ACC112 (cell line): ENCODE data around the gene FOXO3.
"Not testable (repeated sequence)": the region's sequence is repeated elsewhere in the genome, so short reads cannot be mapped to it uniquely, and the experiment has no call there.

Experiments used
- H2AFZ ChIP-seq: fragments of 200-600 bp; sonication (generic); one replicate; pipeline ENCODE4 v1.6.0; 2017; ENCODE audit warnings: antibody characterized with exemption, low read length; ENCODE audit not compliant: unreplicated experiment
- H3K27ac ChIP-seq: fragments of 200-600 bp; sonication (generic); 2 replicates; pipeline ENCODE4 v1.5.1; 2014; ENCODE audit warnings: low read depth, mild to moderate bottlenecking, antibody characterized with exemption, low read length, moderate library complexity
- H3K27me3 ChIP-seq: fragments of 200-600 bp; sonication (generic); 2 replicates; pipeline ENCODE4 v1.6.1; 2014; ENCODE audit warnings: mild to moderate bottlenecking, antibody characterized with exemption, low read length, moderate library complexity, mixed read lengths; ENCODE audit not compliant: insufficient read depth
- H3K36me3 ChIP-seq: fragments of 200-600 bp; sonication (generic); 2 replicates; pipeline ENCODE4 v1.6.1; 2016; ENCODE audit warnings: mild to moderate bottlenecking, antibody characterized with exemption, low read length, moderate library complexity, mixed read lengths; ENCODE audit not compliant: insufficient read depth
- H3K4me1 ChIP-seq: fragments of 200-600 bp; sonication (generic); one replicate; pipeline ENCODE4 v1.6.1; 2016; ENCODE audit warnings: low read length, mixed read lengths; ENCODE audit not compliant: insufficient read depth, unreplicated experiment, control insufficient read depth
- H3K4me3 ChIP-seq: fragments of 200-600 bp; sonication (generic); 2 replicates; pipeline ENCODE4 v1.5.1; 2014; ENCODE audit warnings: mild to moderate bottlenecking, low read depth, low read length
- H3K79me2 ChIP-seq: fragments of 200-600 bp; sonication (generic); one replicate; pipeline ENCODE4 v1.6.0; 2016; ENCODE audit warnings: low read length; ENCODE audit not compliant: control insufficient read depth, unreplicated experiment, insufficient read depth

Gene FOXO3

DNA sequence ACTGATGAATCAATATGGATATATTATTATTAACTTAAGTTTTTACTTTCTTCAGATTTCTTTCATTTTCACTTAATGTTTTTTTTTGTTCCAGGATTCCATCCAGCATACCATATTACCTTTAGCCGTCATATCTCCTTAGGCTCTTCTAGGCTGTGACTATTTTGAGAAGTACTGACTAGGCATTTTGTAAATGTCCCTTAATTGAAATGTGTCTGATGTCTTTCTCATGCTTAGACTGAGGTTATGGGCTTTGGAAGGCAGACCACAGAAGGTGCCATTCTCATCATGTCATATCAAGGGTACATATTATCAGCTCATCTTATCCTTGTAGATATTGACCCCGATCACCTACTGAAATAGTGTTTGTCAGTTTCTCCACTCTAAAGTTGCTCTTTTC lies 101.3 kb downstream of the FOXO3 start:
- H3K79me2 ChIP-seq, result peaks cover 69% of the 10 kb centered on the region
- no peak overlapping the region for H2AFZ ChIP-seq
- no peaks in the 10 kb centered on the region for H3K27me3 ChIP-seq
- H3K4me3 ChIP-seq, result no peak overlapping the region
- peak overlapping the region; percentile 36 for H3K27ac ChIP-seq
- peaks cover 4% of the 10 kb centered on the region for H3K36me3 ChIP-seq
- peaks cover 15% of the 10 kb centered on the region for H3K4me1 ChIP-seq

DNA sequence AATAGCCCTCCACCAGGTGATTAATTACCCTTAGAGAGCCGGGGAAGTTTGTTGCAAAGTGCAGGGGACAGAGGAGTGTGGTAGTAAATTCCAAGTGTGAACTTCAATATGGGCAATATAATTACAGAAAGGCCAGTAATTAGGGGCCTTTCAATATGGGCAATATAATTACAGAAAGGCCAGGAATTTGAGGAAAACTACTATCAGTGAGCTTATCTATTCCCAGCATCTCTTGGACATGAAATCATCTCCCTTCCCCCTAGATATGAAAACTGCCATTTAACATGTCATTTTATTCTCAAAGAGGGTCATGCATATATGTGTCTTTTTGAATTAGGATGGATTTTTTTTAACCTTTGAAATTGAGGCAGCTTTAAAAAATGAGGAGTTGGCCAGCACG lies 102.0 kb downstream of the FOXO3 start:
- H3K27ac ChIP-seq, result no peak overlapping the region
- H3K4me1 ChIP-seq, result peaks cover 14% of the 10 kb centered on the region
- H2AFZ ChIP-seq, result no peak overlapping the region
- peaks cover 69% of the 10 kb centered on the region for H3K79me2 ChIP-seq
- H3K27me3 ChIP-seq, result no peaks in the 10 kb centered on the region
- H3K4me3 ChIP-seq, result no peak overlapping the region
- peaks cover 11% of the 10 kb centered on the region for H3K36me3 ChIP-seq

DNA sequence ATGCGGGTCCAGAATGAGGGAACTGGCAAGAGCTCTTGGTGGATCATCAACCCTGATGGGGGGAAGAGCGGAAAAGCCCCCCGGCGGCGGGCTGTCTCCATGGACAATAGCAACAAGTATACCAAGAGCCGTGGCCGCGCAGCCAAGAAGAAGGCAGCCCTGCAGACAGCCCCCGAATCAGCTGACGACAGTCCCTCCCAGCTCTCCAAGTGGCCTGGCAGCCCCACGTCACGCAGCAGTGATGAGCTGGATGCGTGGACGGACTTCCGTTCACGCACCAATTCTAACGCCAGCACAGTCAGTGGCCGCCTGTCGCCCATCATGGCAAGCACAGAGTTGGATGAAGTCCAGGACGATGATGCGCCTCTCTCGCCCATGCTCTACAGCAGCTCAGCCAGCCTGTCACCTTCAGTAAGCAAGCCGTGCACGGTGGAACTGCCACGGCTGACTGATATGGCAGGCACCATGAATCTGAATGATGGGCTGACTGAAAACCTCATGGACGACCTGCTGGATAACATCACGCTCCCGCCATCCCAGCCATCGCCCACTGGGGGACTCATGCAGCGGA lies 102.9 kb downstream of the FOXO3 start:
- H3K4me3 ChIP-seq, H3K27me3 ChIP-seq, H3K27ac ChIP-seq, H2AFZ ChIP-seq: not testable (repeated sequence)
- Histone ChIP-seq H3K4me1 (peaks cover 14% of the 10 kb centered on the region), H3K36me3 (peaks cover 18% of the 10 kb centered on the region), H3K79me2 (peaks cover 69% of the 10 kb centered on the region)

DNA sequence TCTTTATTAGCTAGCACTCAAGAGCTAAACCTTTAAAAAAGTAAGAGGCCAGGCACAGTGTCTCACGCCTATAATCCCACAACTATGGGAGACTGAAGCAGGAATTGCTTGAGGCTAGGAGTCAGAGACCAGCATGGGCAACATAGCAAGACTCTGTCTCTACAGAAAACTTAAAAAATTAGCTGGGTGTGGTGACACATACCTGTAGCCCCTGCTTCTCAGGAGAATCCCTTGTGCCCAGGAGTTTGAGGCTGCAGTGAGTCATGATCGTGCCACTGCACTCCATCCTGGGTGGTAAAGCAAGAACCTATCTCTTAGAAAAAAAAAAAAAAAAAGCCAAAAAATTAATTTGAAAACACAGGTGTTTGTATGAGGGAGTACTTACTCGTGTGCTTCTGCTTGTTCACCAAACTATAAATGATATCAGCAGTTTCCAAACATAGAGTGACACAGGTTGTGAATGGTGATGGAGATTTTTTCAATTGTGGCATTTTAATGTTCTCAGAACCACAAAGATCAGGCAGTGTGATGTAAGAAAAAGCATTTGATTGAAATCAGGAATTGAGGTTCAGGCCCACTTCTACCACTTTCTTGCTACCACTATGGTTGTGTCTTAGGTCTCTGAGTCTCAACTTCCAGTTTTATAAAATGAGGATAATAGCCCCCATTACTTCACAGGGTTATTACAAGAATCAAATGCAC lies 104.9 kb downstream of the FOXO3 start:
- H3K36me3 ChIP-seq, result peaks cover 18% of the 10 kb centered on the region
- H3K4me1 ChIP-seq, result peaks cover 16% of the 10 kb centered on the region
- no peak overlapping the region for H3K27ac ChIP-seq
- no peak overlapping the region for H2AFZ ChIP-seq
- peaks cover 67% of the 10 kb centered on the region for H3K79me2 ChIP-seq
- no peaks in the 10 kb centered on the region for H3K27me3 ChIP-seq
- no peak overlapping the region for H3K4me3 ChIP-seq

DNA sequence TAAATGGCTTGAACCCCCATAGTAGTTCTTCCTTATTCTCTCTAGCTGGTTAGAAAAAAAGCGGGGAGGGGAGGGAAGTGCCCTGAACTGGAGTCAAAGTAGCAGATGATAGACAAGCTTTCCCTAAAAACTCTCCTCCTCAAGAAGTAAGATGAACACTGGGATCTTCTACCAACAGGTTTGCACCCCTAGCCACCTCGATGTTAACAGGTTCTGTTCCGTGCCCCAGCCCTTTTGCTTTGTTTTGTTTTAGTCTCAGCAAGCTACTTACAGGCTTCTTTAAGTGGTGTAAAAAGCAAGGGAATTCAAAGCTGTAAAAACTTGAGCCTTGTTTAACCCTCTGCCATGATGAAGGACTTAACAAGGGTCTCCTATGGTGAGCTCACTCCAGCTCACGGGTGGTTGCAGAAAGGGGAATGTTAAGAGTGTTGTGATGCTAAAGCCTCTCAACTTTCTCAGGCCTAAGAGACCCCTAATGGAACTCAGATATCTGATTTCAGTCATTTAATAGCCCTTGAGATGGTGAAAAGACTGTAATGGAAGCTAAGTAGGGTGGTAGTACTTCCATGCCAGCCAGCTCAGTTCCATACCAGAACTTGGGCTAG lies 106.0 kb downstream of the FOXO3 start:
- no peak overlapping the region for H2AFZ ChIP-seq
- H3K36me3 ChIP-seq, result peaks cover 18% of the 10 kb centered on the region
- H3K27me3 ChIP-seq, result no peaks in the 10 kb centered on the region
- peaks cover 77% of the 10 kb centered on the region for H3K79me2 ChIP-seq
- no peak overlapping the region for H3K27ac ChIP-seq
- no peak overlapping the region for H3K4me3 ChIP-seq
- H3K4me1 ChIP-seq, result peaks cover 12% of the 10 kb centered on the region

DNA sequence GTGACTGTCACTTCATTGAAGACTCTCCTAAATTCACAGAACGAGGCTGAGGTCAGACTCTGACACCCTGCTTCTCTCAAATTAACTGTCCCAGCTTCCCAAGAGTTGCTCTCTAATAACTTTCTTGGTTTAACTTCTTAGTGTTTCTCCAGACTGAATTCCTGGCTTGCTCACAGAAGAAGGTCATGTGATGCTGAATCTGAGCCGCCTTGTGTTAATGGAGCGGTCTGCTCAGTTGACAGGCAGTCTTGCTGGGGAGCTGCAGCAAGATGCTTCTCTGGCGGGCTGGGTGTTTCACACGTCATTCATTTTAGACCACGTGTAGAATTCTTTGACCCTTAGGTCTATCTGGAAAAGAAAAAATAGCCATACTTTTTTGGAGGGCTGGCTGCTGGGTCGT lies 107.3 kb downstream of the FOXO3 start:
- Histone ChIP-seq H3K36me3 (peaks cover 18% of the 10 kb centered on the region), H3K79me2 (peaks cover 77% of the 10 kb centered on the region), H2AFZ (no peak overlapping the region), H3K27me3 (no peaks in the 10 kb centered on the region), H3K27ac (no peak overlapping the region), H3K4me1 (peaks cover 8% of the 10 kb centered on the region), H3K4me3 (no peak overlapping the region)

DNA sequence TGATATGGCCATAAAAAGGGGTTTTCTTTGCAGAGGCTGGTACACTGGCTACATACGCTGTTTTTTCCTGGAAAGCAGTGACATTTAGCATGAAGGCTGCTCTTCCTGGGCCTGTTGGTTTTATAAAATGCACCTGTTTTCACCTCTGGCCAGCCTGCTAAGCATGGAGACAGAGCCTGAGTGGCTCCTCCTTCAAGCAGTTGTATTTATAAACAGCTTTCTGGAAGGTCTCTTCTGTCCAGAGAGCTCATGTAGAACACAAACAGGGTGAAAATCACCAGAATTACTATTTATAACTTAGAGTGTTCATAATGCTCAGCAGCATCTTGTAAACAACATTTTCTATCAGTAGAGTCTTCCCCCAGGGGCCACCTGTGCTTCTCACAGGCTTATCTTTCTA lies 109.0 kb downstream of the FOXO3 start:
- Histone ChIP-seq H3K27me3 (no peaks in the 10 kb centered on the region), H3K4me1 (peaks cover 23% of the 10 kb centered on the region), H3K27ac (no peak overlapping the region), H3K36me3 (peaks cover 18% of the 10 kb centered on the region), H3K4me3 (no peak overlapping the region), H3K79me2 (peaks cover 89% of the 10 kb centered on the region), H2AFZ (no peak overlapping the region)

DNA sequence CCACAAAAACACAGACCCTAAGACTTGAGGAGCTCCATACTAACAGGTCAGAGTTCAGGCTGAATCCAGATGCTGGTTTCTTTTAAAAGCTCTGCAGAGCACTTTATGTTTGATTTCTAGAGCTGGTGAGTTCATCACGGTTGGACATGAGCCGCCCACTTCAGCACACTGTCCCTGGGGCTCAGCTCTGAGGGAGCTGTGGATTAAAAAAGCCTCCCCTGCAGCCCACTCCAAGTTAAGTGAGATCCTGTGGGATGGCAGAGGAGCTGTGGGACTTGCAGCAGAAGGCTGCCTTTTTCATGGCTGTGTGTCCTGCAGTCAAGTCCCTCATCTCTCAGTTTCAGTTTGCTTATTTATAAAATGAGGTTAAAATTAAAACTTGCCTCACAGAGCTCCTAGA lies 110.5 kb downstream of the FOXO3 start:
- Histone ChIP-seq H3K4me3 (no peak overlapping the region), H2AFZ (no peak overlapping the region), H3K27ac (no peak overlapping the region), H3K4me1 (peaks cover 23% of the 10 kb centered on the region), H3K27me3 (no peaks in the 10 kb centered on the region), H3K36me3 (peaks cover 14% of the 10 kb centered on the region; the same call in 1 of the 2 replicates), H3K79me2 (peaks cover 92% of the 10 kb centered on the region)

DNA sequence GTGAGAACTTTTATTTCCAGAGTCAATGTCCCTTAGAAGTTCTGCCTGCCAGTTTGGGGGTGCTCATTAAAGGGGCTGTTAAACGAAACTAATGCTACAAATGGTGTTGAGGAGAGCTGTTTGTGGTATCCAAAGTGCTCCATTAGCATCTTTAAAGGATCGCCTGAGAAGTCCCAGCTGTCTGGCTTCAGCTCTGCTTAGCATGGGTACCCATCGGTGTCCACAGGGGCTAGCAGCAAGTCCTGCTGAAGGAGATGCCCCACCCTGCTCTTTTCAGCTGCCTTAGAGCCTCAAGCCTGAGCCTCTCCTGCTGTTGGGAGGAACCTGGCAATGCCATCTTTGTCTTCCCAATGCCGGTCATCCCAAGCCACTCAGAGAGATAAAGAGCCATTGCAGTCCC lies 111.1 kb downstream of the FOXO3 start:
- Histone ChIP-seq H3K4me1 (peaks cover 23% of the 10 kb centered on the region), H2AFZ (no peak overlapping the region)

DNA sequence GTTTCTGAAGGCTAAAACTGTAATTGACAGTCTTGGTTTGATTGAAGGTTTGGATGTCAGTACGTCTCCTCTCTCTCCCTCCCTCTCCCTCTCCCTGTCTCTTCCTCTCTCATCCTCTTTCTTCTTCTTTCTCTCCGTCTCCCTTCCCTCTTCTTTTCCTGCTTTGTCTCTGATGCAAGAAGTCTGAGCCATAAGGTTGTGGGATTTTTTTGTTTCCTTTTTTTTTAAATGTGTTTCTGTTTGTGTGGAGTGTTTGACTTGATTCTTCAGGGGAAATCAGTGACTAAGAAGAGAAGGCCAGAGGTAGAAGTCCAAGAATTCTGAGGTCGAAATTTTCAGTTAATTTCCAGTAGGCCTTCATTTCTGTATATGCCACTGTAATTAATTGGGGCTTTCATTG lies 111.9 kb downstream of the FOXO3 start:
- peaks cover 93% of the 10 kb centered on the region for H3K79me2 ChIP-seq
- H3K4me3 ChIP-seq, result no peak overlapping the region
- peaks cover 21% of the 10 kb centered on the region for H3K4me1 ChIP-seq
- peaks cover 8% of the 10 kb centered on the region; the same call in 1 of the 2 replicates for H3K36me3 ChIP-seq
- H2AFZ ChIP-seq, result no peak overlapping the region
- no peak overlapping the region for H3K27ac ChIP-seq
- no peaks in the 10 kb centered on the region for H3K27me3 ChIP-seq

More for the DNA sequence above, 111.1 kb downstream of the FOXO3 start:
- Histone ChIP-seq H3K27me3 (no peaks in the 10 kb centered on the region), H3K36me3 (peaks cover 14% of the 10 kb centered on the region; the same call in 1 of the 2 replicates), H3K4me3 (no peak overlapping the region), H3K27ac (no peak overlapping the region), H3K79me2 (peaks cover 94% of the 10 kb centered on the region)

DNA sequence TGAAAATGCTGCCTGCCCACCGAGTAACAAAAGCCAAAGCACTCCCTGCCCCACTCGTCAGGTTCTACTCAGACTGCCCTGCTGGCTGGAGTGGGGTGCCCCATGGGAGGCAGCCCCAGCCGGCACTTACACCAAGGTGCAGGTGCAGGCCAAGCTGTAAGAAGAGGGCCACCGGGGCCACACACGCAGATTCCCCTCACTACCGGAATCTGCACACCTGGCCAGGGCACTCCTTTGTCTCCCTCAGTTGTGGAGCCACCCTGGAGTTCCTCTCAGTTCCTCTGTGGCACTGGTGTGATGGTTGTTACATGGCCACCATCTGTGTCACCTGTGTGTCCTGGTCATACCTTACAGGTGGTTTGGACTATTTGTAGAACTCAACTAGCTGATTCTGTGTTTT lies 112.4 kb downstream of the FOXO3 start:
- Histone ChIP-seq H3K27ac (no peak overlapping the region), H3K79me2 (peaks cover 93% of the 10 kb centered on the region), H3K4me1 (peaks cover 20% of the 10 kb centered on the region), H3K36me3 (peaks cover 3% of the 10 kb centered on the region; the same call in 1 of the 2 replicates), H3K4me3 (no peak overlapping the region), H2AFZ (no peak overlapping the region), H3K27me3 (no peaks in the 10 kb centered on the region)
